ENCODE measurements around the gene PCDH8.
"Not testable (repeated sequence)": the region's sequence is repeated elsewhere in the genome, so short reads cannot be mapped to it uniquely, and the experiment has no call there.

Gene PCDH8

GRCh38 chr13:52835071-52835839 lies 13.2 kb downstream of the PCDH8 start:
- DNase-seq (ENCODE audit: extremely low read depth, low read depth), result no peak
- TF ChIP-seq, protein P1, sequence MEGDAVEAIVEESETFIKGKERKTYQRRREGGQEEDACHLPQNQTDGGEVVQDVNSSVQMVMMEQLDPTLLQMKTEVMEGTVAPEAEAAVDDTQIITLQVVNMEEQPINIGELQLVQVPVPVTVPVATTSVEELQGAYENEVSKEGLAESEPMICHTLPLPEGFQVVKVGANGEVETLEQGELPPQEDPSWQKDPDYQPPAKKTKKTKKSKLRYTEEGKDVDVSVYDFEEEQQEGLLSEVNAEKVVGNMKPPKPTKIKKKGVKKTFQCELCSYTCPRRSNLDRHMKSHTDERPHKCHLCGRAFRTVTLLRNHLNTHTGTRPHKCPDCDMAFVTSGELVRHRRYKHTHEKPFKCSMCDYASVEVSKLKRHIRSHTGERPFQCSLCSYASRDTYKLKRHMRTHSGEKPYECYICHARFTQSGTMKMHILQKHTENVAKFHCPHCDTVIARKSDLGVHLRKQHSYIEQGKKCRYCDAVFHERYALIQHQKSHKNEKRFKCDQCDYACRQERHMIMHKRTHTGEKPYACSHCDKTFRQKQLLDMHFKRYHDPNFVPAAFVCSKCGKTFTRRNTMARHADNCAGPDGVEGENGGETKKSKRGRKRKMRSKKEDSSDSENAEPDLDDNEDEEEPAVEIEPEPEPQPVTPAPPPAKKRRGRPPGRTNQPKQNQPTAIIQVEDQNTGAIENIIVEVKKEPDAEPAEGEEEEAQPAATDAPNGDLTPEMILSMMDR (IDR thresholded peaks at IDR 0.05; ENCODE audit: low read depth, low read length), result no peak

- TF ChIP-seq, protein P1 (IDR thresholded peaks at IDR 0.05; ENCODE audit: low read depth, low read length), result no peak
- DNase-seq (ENCODE audit: extremely low read depth, low read depth), result no peak
Observed at GRCh38 chr13:52833296-52833875, 15.1 kb downstream of the PCDH8 start.

- no peak for DNase-seq (ENCODE audit: extremely low read depth, low read depth)
- TF ChIP-seq, protein P1 (IDR thresholded peaks at IDR 0.05; ENCODE audit: low read depth, low read length), result no peak
Observed at GRCh38 chr13:52832313-52832712, 16.1 kb downstream of the PCDH8 start.

DNA sequence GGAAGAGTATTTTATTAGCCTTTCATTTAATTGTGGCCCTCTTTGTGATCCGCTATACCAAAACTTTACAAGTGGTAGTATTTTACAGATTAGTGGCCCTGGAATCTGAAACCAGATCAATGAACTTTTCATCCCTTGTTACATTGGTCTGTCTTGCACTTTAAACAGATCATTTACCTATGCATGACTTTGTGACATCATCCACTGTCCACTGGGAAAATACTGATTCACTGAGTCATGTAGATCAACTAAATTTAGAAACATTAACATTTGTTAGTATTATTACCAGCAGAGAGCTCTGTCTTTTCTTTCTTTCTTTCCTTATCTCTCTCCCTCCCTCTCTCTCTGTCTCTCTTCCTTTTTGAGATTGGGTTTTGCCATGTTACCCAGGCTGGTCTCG lies 17.5 kb downstream of the PCDH8 start:
- TF ChIP-seq, protein P1 (IDR thresholded peaks at IDR 0.05; ENCODE audit: low read depth, low read length), result no peak
- DNase-seq (ENCODE audit: extremely low read depth, low read depth), result no peak

- no peak for DNase-seq (ENCODE audit: extremely low read depth, low read depth)
- TF ChIP-seq, protein P1 (IDR thresholded peaks at IDR 0.05; ENCODE audit: low read depth, low read length), result no peak
Observed at GRCh38 chr13:52827839-52828238, 20.6 kb downstream of the PCDH8 start.

GRCh38 chr13:52817886-52818285 lies 30.6 kb downstream of the PCDH8 start:
- not testable (repeated sequence) for DNase-seq (ENCODE audit: extremely low read depth, low read depth)

DNA sequence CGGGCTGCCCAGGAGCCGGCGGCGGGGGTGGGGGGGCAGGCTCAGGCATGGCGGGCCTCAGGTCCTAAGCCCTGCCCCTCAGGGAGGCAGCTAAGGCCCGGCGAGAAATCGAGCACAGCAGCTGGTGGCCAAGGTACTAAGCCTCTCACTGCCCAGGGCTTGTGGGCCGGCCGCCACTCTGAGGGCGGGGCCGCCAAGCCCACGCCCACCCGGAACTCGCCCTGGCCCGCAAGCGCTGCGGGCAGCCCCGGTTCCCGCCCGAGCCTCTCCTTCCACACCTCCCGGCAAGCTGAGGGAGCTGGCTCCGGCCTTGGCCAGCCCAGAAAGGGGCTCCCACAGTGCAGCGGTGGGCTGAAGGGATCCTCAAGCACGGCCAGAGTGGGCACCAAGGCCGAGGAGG lies 33.1 kb downstream of the PCDH8 start:
- TF ChIP-seq, protein P1 (IDR thresholded peaks at IDR 0.05; ENCODE audit: low read depth, low read length), result no peak
- DNase-seq (ENCODE audit: extremely low read depth, low read depth), result no peak

Data from AG09319 (cell line).